HEK293 (cell line): ENCODE data around the gene REX1BD.

Experiments
- CTCF ChIA-PET: fragments of 350-600 bp; formaldehyde crosslinking; extraction: SDS; loops from one replicate; lab custom pipeline; 2021; ENCODE audit warnings: antibody characterized with exemption; lab: Yijun Ruan, JAX
- POLR2A ChIA-PET: fragments of 300-600 bp; formaldehyde crosslinking; extraction: SDS; loops from one replicate; lab custom pipeline; 2020; ENCODE audit warnings: antibody characterized with exemption, inconsistent platforms; lab: Yijun Ruan, JAX
- H3K27ac ChIP-seq: fragments of 200-500 bp; sonication (Bioruptor generic); 2 replicates; pipeline ENCODE4 v1.5.1; 2014; ENCODE audit warnings: low read depth, low read length, control low read depth, inconsistent platforms; ENCODE audit errors: extremely low read depth
- H3K36me3 ChIP-seq, 2 experiments: fragments of 200-500 bp in 1 of 2; sonication (Bioruptor generic) in 1 of 2; 1 replicate in 1 of 2; 2 replicates in 1 of 2; pipeline ENCODE4 v1.5.1; 2014 to 2017; ENCODE audit warnings: inconsistent platforms in 2 of 2, low read length in 2 of 2; ENCODE audit not compliant: control insufficient read depth in 2 of 2, insufficient read depth in 1 of 2
- H3K4me1 ChIP-seq: fragments of 200-500 bp; sonication (Bioruptor generic); 2 replicates; pipeline ENCODE4 v1.5.1; 2014; ENCODE audit warnings: mild to moderate bottlenecking, low read length, inconsistent platforms; ENCODE audit not compliant: control insufficient read depth, insufficient read depth
- H3K4me3 ChIP-seq: 2 replicates; pipeline ENCODE4 v1.5.1; 2011; ENCODE audit warnings: low read depth, mild to moderate bottlenecking, control low read depth, low read length, moderate library complexity
- H3K9me3 ChIP-seq: fragments of 200-500 bp; sonication (Bioruptor generic); 2 replicates; pipeline ENCODE4 v1.5.1; 2014; ENCODE audit warnings: low read depth, low read length, inconsistent platforms; ENCODE audit not compliant: control insufficient read depth, insufficient read depth
- AEBP2 ChIP-seq: fragments of 450-650 bp; formaldehyde crosslinking; IDR thresholded peaks from 2 replicates; pipeline ENCODE4 v1.5.1; 2016; ENCODE audit warnings: missing biosample characterization, missing genetic modification characterization, borderline replicate concordance
- HIC1 ChIP-seq: fragments of 450-650 bp; formaldehyde crosslinking; IDR thresholded peaks from 2 replicates; pipeline ENCODE4 v1.5.1; 2016; ENCODE audit warnings: missing biosample characterization, missing genetic modification characterization
- INSM2 ChIP-seq: fragments of 450-650 bp; formaldehyde crosslinking; IDR thresholded peaks from 2 replicates; pipeline ENCODE4 v1.5.1; 2016; ENCODE audit warnings: missing biosample characterization, missing genetic modification characterization
- KLF9 ChIP-seq: fragments of 450-650 bp; formaldehyde crosslinking; IDR thresholded peaks from 2 replicates; pipeline ENCODE4 v1.5.1; 2016; ENCODE audit warnings: missing biosample characterization, missing genetic modification characterization, low read depth
- SALL2 ChIP-seq: fragments of 450-650 bp; formaldehyde crosslinking; IDR thresholded peaks from 2 replicates; pipeline ENCODE4 v1.5.0; 2017; ENCODE audit warnings: missing biosample characterization, mild to moderate bottlenecking, missing genetic modification characterization, borderline replicate concordance
- YY1 ChIP-seq: fragments of 450-650 bp; formaldehyde crosslinking; IDR thresholded peaks from 2 replicates; pipeline ENCODE4 v1.5.1; 2018; ENCODE audit warnings: missing biosample characterization, missing genetic modification characterization
- ZBTB11 ChIP-seq: fragments of 450-650 bp; formaldehyde crosslinking; conservative IDR thresholded peaks from 2 replicates; pipeline ENCODE4 v1.5.1; 2016; ENCODE audit warnings: low read depth, missing biosample characterization, missing genetic modification characterization
- ZBTB8A ChIP-seq: fragments of 450-650 bp; formaldehyde crosslinking; IDR thresholded peaks from 2 replicates; pipeline ENCODE4 v1.5.1; 2016; ENCODE audit warnings: missing biosample characterization, missing genetic modification characterization
- ZEB2 ChIP-seq: fragments of 450-650 bp; formaldehyde crosslinking; IDR thresholded peaks from 2 replicates; pipeline ENCODE4 v1.5.1; 2016; ENCODE audit warnings: missing biosample characterization, missing genetic modification characterization
- ZNF138 ChIP-seq: fragments of 450-650 bp; formaldehyde crosslinking; IDR thresholded peaks from 2 replicates; pipeline ENCODE4 v1.5.1; 2016; ENCODE audit warnings: missing biosample characterization, missing genetic modification characterization, borderline replicate concordance
- ZNF354C ChIP-seq: fragments of 450-650 bp; formaldehyde crosslinking; IDR thresholded peaks from 2 replicates; pipeline ENCODE4 v1.5.1; 2016; ENCODE audit warnings: missing biosample characterization, missing genetic modification characterization, low read depth, borderline replicate concordance
- ZNF404 ChIP-seq: fragments of 450-650 bp; formaldehyde crosslinking; IDR thresholded peaks from 2 replicates; pipeline ENCODE4 v1.5.1; 2017; ENCODE audit warnings: missing biosample characterization, missing genetic modification characterization
- ZNF433 ChIP-seq: fragments of 450-650 bp; formaldehyde crosslinking; IDR thresholded peaks from 2 replicates; pipeline ENCODE4 v1.5.1; 2016; ENCODE audit warnings: missing biosample characterization, missing genetic modification characterization, low read depth
- ZNF449 ChIP-seq: fragments of 450-650 bp; formaldehyde crosslinking; IDR thresholded peaks from 2 replicates; pipeline ENCODE4 v1.5.1; 2017; ENCODE audit warnings: missing biosample characterization, mild to moderate bottlenecking, missing genetic modification characterization, moderate library complexity
- ZNF529 ChIP-seq: fragments of 450-650 bp; formaldehyde crosslinking; IDR thresholded peaks from 2 replicates; pipeline ENCODE4 v1.5.1; 2017; ENCODE audit warnings: missing genetic modification characterization, missing biosample characterization; ENCODE audit not compliant: insufficient replicate concordance
- ZNF548 ChIP-seq: fragments of 450-650 bp; formaldehyde crosslinking; IDR thresholded peaks from 2 replicates; pipeline ENCODE4 v1.5.1; 2016; ENCODE audit warnings: missing biosample characterization, missing genetic modification characterization
- ZNF585B ChIP-seq: fragments of 450-650 bp; formaldehyde crosslinking; IDR thresholded peaks from 2 replicates; pipeline ENCODE4 v1.5.1; 2016; ENCODE audit warnings: missing biosample characterization, missing genetic modification characterization
- ZNF670 ChIP-seq: fragments of 450-650 bp; formaldehyde crosslinking; IDR thresholded peaks from 2 replicates; pipeline ENCODE4 v1.5.1; 2016; ENCODE audit warnings: missing biosample characterization, missing genetic modification characterization, low read depth
- ZNF692 ChIP-seq: fragments of 450-650 bp; formaldehyde crosslinking; IDR thresholded peaks from 2 replicates; pipeline ENCODE4 v1.5.1; 2016; ENCODE audit warnings: missing biosample characterization, missing genetic modification characterization
- ZNF704 ChIP-seq: fragments of 450-650 bp; formaldehyde crosslinking; IDR thresholded peaks from 2 replicates; pipeline ENCODE4 v1.5.1; 2016; ENCODE audit warnings: missing biosample characterization, missing genetic modification characterization
- ZNF768 ChIP-seq: fragments of 450-650 bp; formaldehyde crosslinking; IDR thresholded peaks from 2 replicates; pipeline ENCODE4 v1.5.1; 2018; ENCODE audit warnings: missing biosample characterization, mild to moderate bottlenecking, missing genetic modification characterization
- ZSCAN30 ChIP-seq: fragments of 450-650 bp; IDR thresholded peaks from 2 replicates; pipeline ENCODE4 v1.5.1; 2018; ENCODE audit warnings: missing biosample characterization, mild to moderate bottlenecking, missing genetic modification characterization, moderate library complexity
- ZXDB ChIP-seq: fragments of 450-650 bp; formaldehyde crosslinking; IDR thresholded peaks from 2 replicates; pipeline ENCODE4 v1.5.1; 2016; ENCODE audit warnings: missing biosample characterization, missing genetic modification characterization

REX1BD gene

GRCh38 chr19:18588611-18589379 is at the start of gene REX1BD:
Gene REX1BD, plus strand, starts transcription at chr19:18588798. Its CDS starts 4 bp downstream, at chr19:18588802.
- Histone ChIP-seq H3K36me3 (peaks cover 0 to 6% of the 10 kb centered on the region in 2 experiments; a peak in 1 of 3 replicates), H3K4me3 (peak within 1 kb of the TSS; percentile 75), H3K27ac (peak within 1 kb of the TSS; percentile 77), H3K4me1 (no peaks in the 10 kb centered on the region), H3K9me3 (no peaks in the 10 kb centered on the region)
- ChIA-PET CTCF (interaction anchor here (0.6 to 2.1 kb wide), 21 partner anchors 8 to 256 kb away, joined by 3 to 15 read pairs (median 4); no protein-coding TSS in a partner anchor), POLR2A (interaction anchor here (0.6 to 5.7 kb wide), 28 partner anchors 8 to 331 kb away, joined by 3 to 60 read pairs (median 4); partner anchors contain the start of genes COPE, DDX49, ELL and FKBP8)
- no peak for TF ChIP-seq SALL2 (tag by site-specific recombination)
- no peak for TF ChIP-seq ZNF548 (tag by site-specific recombination)
- no peak for TF ChIP-seq ZNF433 (tag by site-specific recombination)
- peak; percentile 89 for TF ChIP-seq ZNF692 (tag by site-specific recombination)
- TF ChIP-seq ZNF449 (tag by site-specific recombination) = no peak; the same call in none of the 2 replicates
- TF ChIP-seq ZNF704 (tag by site-specific recombination) = no peak
- TF ChIP-seq HIC1 (tag by site-specific recombination) = peak; percentile 84
- peak; percentile 65 for TF ChIP-seq INSM2 (tag by site-specific recombination)
- peak; percentile 95 for TF ChIP-seq KLF9
- peak; percentile 75 for TF ChIP-seq YY1 (tag by site-specific recombination)
- TF ChIP-seq ZNF404 = no peak
- TF ChIP-seq AEBP2 (tag by site-specific recombination) = no peak
- TF ChIP-seq ZXDB (tag by site-specific recombination) = peak; percentile 79
- TF ChIP-seq ZNF670 (tag by site-specific recombination) = no peak
- no peak for TF ChIP-seq ZNF138 (tag by site-specific recombination)
- TF ChIP-seq ZNF768 (tag by site-specific recombination) = peak; percentile 87; the same call in 1 of the 2 replicates
- TF ChIP-seq ZNF529 (tag by site-specific recombination) = no peak
- peak; percentile 99 for TF ChIP-seq ZBTB8A (tag by site-specific recombination)
- no peak for TF ChIP-seq ZNF585B
- TF ChIP-seq ZBTB11 = peak; percentile 91
- no peak for TF ChIP-seq ZNF354C (tag by site-specific recombination)
- TF ChIP-seq ZEB2 (tag by site-specific recombination) = peak; percentile 90
- peak; percentile 87 for TF ChIP-seq ZSCAN30 (tag by site-specific recombination)
